H1 (cell line): ENCODE results near the gene CAMTA1. TPM values are rescaled to one million over a fixed set of nuclear protein-coding genes. Genes with fewer than 3 reads are reported as not detected.

Experiments used
- CTCF ChIA-PET: fragments of 300-600 bp; sonication (Branson Sonifier 250); formaldehyde crosslinking; loops from one replicate; lab custom pipeline; 2021; ENCODE audit not compliant: partially characterized antibody; lab: Charles Lee
- POLR2A ChIA-PET: fragments of 300-600 bp; sonication (Branson Sonifier 250); formaldehyde crosslinking; loops from one replicate; lab custom pipeline; 2021; ENCODE audit warnings: inconsistent platforms; ENCODE audit not compliant: partially characterized antibody; lab: Charles Lee
- DNase-seq, 2 experiments: peaks; one replicate each; pipeline versions ENCODE4 v3.0.0 to v3.0.0-alpha.2; 2010 to 2022; ENCODE audit warnings: low spot score in 2 of 2, low read depth in 1 of 2, mixed read lengths in 1 of 2
- FAIRE-seq: peaks from 2 replicates; lab custom pipeline; 2011; peaks lifted over from hg19 to GRCh38; lab: Jason Lieb, UNC
- H2AFZ ChIP-seq: 2 replicates; pipeline ENCODE4 v1.8.1; 2012; ENCODE audit warnings: low read length, inconsistent platforms
- H2AK5ac ChIP-seq: 2 replicates; pipeline ENCODE4 v1.6.1; 2013; ENCODE audit warnings: low read depth, low read length
- H2BK120ac ChIP-seq: replicated peaks from 2 replicates; pipeline ENCODE3; 2013; ENCODE audit warnings: low read depth, low read length, inconsistent platforms
- H2BK12ac ChIP-seq: 2 replicates; pipeline ENCODE4 v1.6.1; 2013; ENCODE audit warnings: low read depth, low read length
- H2BK15ac ChIP-seq: 2 replicates; pipeline ENCODE4 v1.6.1; 2013; ENCODE audit warnings: low read length
- H2BK20ac ChIP-seq: 2 replicates; pipeline ENCODE4 v1.6.1; 2013; ENCODE audit warnings: low read length
- H2BK5ac ChIP-seq: 2 replicates; pipeline ENCODE4 v1.6.1; 2013; ENCODE audit warnings: low read depth, low read length
- H3K14ac ChIP-seq: 2 replicates; pipeline ENCODE4 v1.6.1; 2013; ENCODE audit warnings: inconsistent platforms; ENCODE audit not compliant: insufficient read length
- H3K18ac ChIP-seq: 2 replicates; pipeline ENCODE4 v1.6.1; 2013; ENCODE audit warnings: low read length; ENCODE audit errors: extremely low read depth
- H3K23ac ChIP-seq: 2 replicates; pipeline ENCODE4 v1.6.1; 2013; ENCODE audit warnings: inconsistent platforms; ENCODE audit not compliant: insufficient read length
- H3K23me2 ChIP-seq: 2 replicates; pipeline ENCODE4 v1.6.1; 2013; ENCODE audit warnings: low read depth, low read length
- H3K27ac ChIP-seq: 2 replicates; pipeline ENCODE4 v1.6.1; 2011; ENCODE audit warnings: low read depth, low read length, inconsistent platforms
- H3K27me3 ChIP-seq, 4 experiments: replicated peaks in 1 of 4; 1 replicate in 1 of 4; 2 replicates in 3 of 4; pipeline versions ENCODE4 v1.6.1 to v1.8.1; 2011 to 2013; ENCODE audit warnings: low read length in 3 of 4, mild to moderate bottlenecking in 3 of 4, inconsistent platforms in 2 of 4, mixed read lengths in 2 of 4, moderate library complexity in 1 of 4; ENCODE audit not compliant: control insufficient read depth in 3 of 4, insufficient read depth in 3 of 4; ENCODE audit errors: extremely low read depth in 1 of 4
- H3K36me3 ChIP-seq, 4 experiments: 2 replicates each; pipeline versions ENCODE4 v1.6.1 to v1.8.1; 2011 to 2013; ENCODE audit warnings: mild to moderate bottlenecking in 4 of 4, low read length in 3 of 4, moderate library complexity in 2 of 4, control low read depth in 1 of 4, inconsistent platforms in 1 of 4; ENCODE audit not compliant: insufficient read depth in 4 of 4, control insufficient read depth in 2 of 4
- H3K4ac ChIP-seq: replicated peaks from 2 replicates; pipeline ENCODE3; 2013; ENCODE audit warnings: low read length, low read depth, mixed read lengths, inconsistent platforms; ENCODE audit not compliant: insufficient read length
- H3K4me1 ChIP-seq, 4 experiments: replicated peaks in 1 of 4; 1 replicate in 1 of 4; 2 replicates in 3 of 4; pipeline versions ENCODE4 v1.6.1 to v1.8.1; 2011 to 2013; ENCODE audit warnings: low read length in 3 of 4, inconsistent platforms in 2 of 4, mixed read lengths in 1 of 4; ENCODE audit not compliant: insufficient read depth in 4 of 4, control insufficient read depth in 3 of 4
- H3K4me2 ChIP-seq, 2 experiments: 2 replicates each; pipeline versions ENCODE4 v1.6.1 to v1.8.1; 2011 to 2013; ENCODE audit warnings: low read depth in 2 of 2, low read length in 2 of 2, control low read depth in 1 of 2, inconsistent platforms in 1 of 2, mild to moderate bottlenecking in 1 of 2; ENCODE audit not compliant: insufficient read depth in 1 of 2
- H3K4me3 ChIP-seq, 4 experiments: fragments of 200-600, 300-600 bp in 1 of 4; sonication (generic), shearing (Covaris generic), sonication (Bioruptor Twin) in 1 of 4; 2 replicates each; pipeline versions ENCODE4 v1.5.1 to v1.8.1; 2011 to 2016; ENCODE audit warnings: low read length in 4 of 4, low read depth in 3 of 4, control low read depth in 2 of 4, inconsistent platforms in 2 of 4, mild to moderate bottlenecking in 2 of 4, mixed read lengths in 1 of 4, moderate library complexity in 1 of 4; ENCODE audit not compliant: insufficient read depth in 2 of 4; ENCODE audit errors: extremely low read depth in 1 of 4
- H3K56ac ChIP-seq: replicated peaks from 2 replicates; pipeline ENCODE3; 2013; ENCODE audit warnings: low read depth, mild to moderate bottlenecking, mixed read lengths, low read length, inconsistent platforms; ENCODE audit not compliant: insufficient read length
- H3K79me1 ChIP-seq: 2 replicates; pipeline ENCODE4 v1.6.1; 2013; ENCODE audit warnings: low read depth, low read length, control low read depth
- H3K79me2 ChIP-seq, 2 experiments: 2 replicates each; pipeline versions ENCODE4 v1.6.1 to v1.8.1; 2012 to 2013; ENCODE audit warnings: low read length in 2 of 2, mild to moderate bottlenecking in 2 of 2, inconsistent platforms in 1 of 2; ENCODE audit not compliant: insufficient read depth in 2 of 2, control insufficient read depth in 1 of 2
- H3K9ac ChIP-seq, 4 experiments: replicated peaks in 1 of 4; 1 replicate in 1 of 4; 2 replicates in 3 of 4; pipeline versions ENCODE4 v1.6.1 to v1.8.1; 2011 to 2013; ENCODE audit warnings: low read depth in 3 of 4, low read length in 3 of 4, control low read depth in 2 of 4, mild to moderate bottlenecking in 2 of 4, moderate library complexity in 2 of 4, inconsistent platforms in 1 of 4; ENCODE audit errors: extremely low read depth in 1 of 4
- H3K9me3 ChIP-seq, 2 experiments: 2 replicates each; pipeline versions ENCODE4 v1.6.1 to v1.8.1; 2012 to 2013; ENCODE audit warnings: mild to moderate bottlenecking in 2 of 2, moderate library complexity in 2 of 2, control low read depth in 1 of 2, inconsistent platforms in 1 of 2, low read depth in 1 of 2, low read length in 1 of 2, mixed read lengths in 1 of 2; ENCODE audit not compliant: insufficient read depth in 2 of 2
- H4K20me1 ChIP-seq, 2 experiments: replicated peaks in 1 of 2; 2 replicates each; pipeline versions ENCODE3 to v1.8.1; 2011 to 2013; ENCODE audit warnings: inconsistent platforms in 2 of 2, low read length in 2 of 2, mild to moderate bottlenecking in 1 of 2; ENCODE audit not compliant: insufficient read depth in 2 of 2, control insufficient read depth in 1 of 2
- H4K5ac ChIP-seq: 2 replicates; pipeline ENCODE4 v1.6.1; 2013; ENCODE audit warnings: low read length, low read depth, mixed read lengths, inconsistent platforms; ENCODE audit not compliant: insufficient read length
- H4K8ac ChIP-seq: 2 replicates; pipeline ENCODE4 v1.8.0; 2013; ENCODE audit warnings: mild to moderate bottlenecking, moderate library complexity, low read length, inconsistent platforms; ENCODE audit not compliant: insufficient read depth; ENCODE audit errors: extremely low read depth
- H4K91ac ChIP-seq: replicated peaks from 2 replicates; pipeline ENCODE3; 2013; ENCODE audit warnings: low read length, mixed read lengths, inconsistent platforms; ENCODE audit not compliant: insufficient read length
- ASH2L ChIP-seq: fragments of 200-600, 300-600 bp; sonication (generic); IDR thresholded peaks from one replicate; pipeline ENCODE4 v1.7.1; 2017; ENCODE audit warnings: low read length
- CBX5 ChIP-seq: fragments of 300-800, 300-1000 bp; sonication (generic); IDR thresholded peaks from 2 replicates; pipeline ENCODE4 v1.7.1; 2016; ENCODE audit warnings: antibody characterized with exemption, low read length, low read depth
- KDM1A ChIP-seq: fragments of 200-600, 300-600 bp; sonication (generic); IDR thresholded peaks from 2 replicates; pipeline ENCODE4 v1.7.1; 2016; ENCODE audit warnings: mild to moderate bottlenecking, low read length, borderline replicate concordance
- KDM5A ChIP-seq: fragments of 200-600 bp; IDR thresholded peaks from 2 replicates; pipeline ENCODE4 v1.7.1; 2012; ENCODE audit warnings: mild to moderate bottlenecking, low read length, inconsistent platforms, mixed read lengths
- POU5F1 ChIP-seq: IDR thresholded peaks from 2 replicates; pipeline ENCODE4 v1.6.1; 2011; ENCODE audit warnings: low read depth, mild to moderate bottlenecking, low read length, moderate library complexity
- RXRA ChIP-seq: IDR thresholded peaks from 2 replicates; pipeline ENCODE4 v1.6.1; 2011; ENCODE audit warnings: low read depth, mild to moderate bottlenecking, low read length, moderate library complexity; ENCODE audit not compliant: insufficient read depth
- SIRT6 ChIP-seq: IDR thresholded peaks from one replicate; pipeline ENCODE4 v1.7.1; 2012; ENCODE audit warnings: low read length, inconsistent platforms
- TCF12 ChIP-seq: IDR thresholded peaks from 2 replicates; pipeline ENCODE4 v1.6.1; 2011; ENCODE audit warnings: low read depth, mild to moderate bottlenecking, low read length
- ZNF274 ChIP-seq: IDR thresholded peaks from 2 replicates; pipeline ENCODE4 v1.7.0; 2012; ENCODE audit warnings: low read length, borderline replicate concordance; ENCODE audit errors: extremely low read depth
- WGBS, 2 experiments: shearing (Covaris generic) in 1 of 2; methylation state at CpG; one replicate each; pipeline versions ENCODE4 v1.1.6 to v1.1.7; 2013 to 2015; ENCODE audit warnings: low lambda C conversion rate in 2 of 2, mixed read lengths in 2 of 2, inconsistent platforms in 1 of 2, low coverage in 1 of 2, missing lambda C conversion rate in 1 of 2; ENCODE audit not compliant: insufficient replicate concordance in 2 of 2, insufficient coverage in 1 of 2, insufficient read length in 1 of 2; ENCODE audit errors: extremely low coverage in 1 of 2, missing lambda C conversion rate in 1 of 2; 5-methylcytosine and 5-hydroxymethylcytosine counted together
- polyA plus RNA-seq, 7 experiments: library from polyadenylated mRNA; depleted of rRNA in 3 of 7; stranded (reverse) in 5 of 7; unstranded in 2 of 7; fragments of >200 nt in 5 of 7; fragments of 200-250 nt in 2 of 7; gene quantifications; 1 replicate in 5 of 7; 2 replicates in 1 of 7; 4 replicates in 1 of 7; pipeline versions ENCODE4 v1.2.1 to v1.2.3, GENCODE V29; 2011 to 2013; ENCODE audit warnings: missing spikeins in 2 of 7, mixed read lengths in 2 of 7
- total RNA-seq: library from RNA; stranded (reverse); fragmentation: NEBNext Ultra II Directional; extraction: Animal tissue kit (Norgen Biotek cat#: 25700); gene quantifications from 2 replicates; pipeline ENCODE4 v1.2.1, GENCODE V29; 2021
- TF ChIP-seq, protein P1 (sequence below), 3 experiments: IDR thresholded peaks; 1 replicate in 2 of 3; 2 replicates in 1 of 3; pipeline versions ENCODE4 v1.5.1 to v1.6.1; 2011; ENCODE audit warnings: low read length in 3 of 3, mild to moderate bottlenecking in 3 of 3, inconsistent platforms in 2 of 3, low read depth in 1 of 3, moderate library complexity in 1 of 3; ENCODE audit not compliant: insufficient read depth in 1 of 3; ENCODE audit errors: control extremely low read depth in 1 of 3

The CAMTA1 gene
- total and polyA plus RNA-seq, 2 of the 8 experiments (the other 6 are each of a cell fraction or from before 2014, with no cell fraction given) = 65.0 to 119 TPM

GRCh38 chr1:7781923-7782495, 996.8 kb downstream of the CAMTA1 start:
- Histone ChIP-seq H3K9me3 (peaks cover 0 to 6% of the 10 kb centered on the region in 2 experiments; a peak in 1 of 4 replicates), H2BK15ac (no peak overlapping the region), H4K5ac (no peak overlapping the region), H3K79me2 (no peaks in the 10 kb centered on the region), H3K23ac (no peak overlapping the region), H3K27me3 (peaks cover 0 to 8% (median 7%) of the 10 kb centered on the region in 4 experiments; a peak in 5 of 7 replicates), H3K23me2 (peaks cover 2% of the 10 kb centered on the region; the same call in 1 of the 2 replicates), H3K4me3 (no peak overlapping the region), H2AFZ (no peak overlapping the region), H4K8ac (no peak overlapping the region), H2AK5ac (no peak overlapping the region), H3K14ac (no peak overlapping the region), H3K4me2 (no peak overlapping the region; a peak in 1 of 4 replicates), H4K91ac (no peak overlapping the region), H3K4me1 (peaks cover 0 to 6% (median 0%) of the 10 kb centered on the region in 4 experiments; a peak in 2 of 7 replicates), H2BK5ac (no peak overlapping the region), H3K27ac (no peak overlapping the region), H2BK120ac (no peak overlapping the region), H3K79me1 (no peaks in the 10 kb centered on the region; the same call in 1 of the 2 replicates), H2BK20ac (no peak overlapping the region), H3K18ac (no peak overlapping the region), H3K4ac (no peak overlapping the region), H3K56ac (no peak overlapping the region), H2BK12ac (no peak overlapping the region), H3K9ac (no peak overlapping the region), H4K20me1 (peaks cover 0 to 2% of the 10 kb centered on the region in 2 experiments), H3K36me3 (peaks cover 4 to 50% (median 28%) of the 10 kb centered on the region in 4 experiments; a peak in 7 of 8 replicates)
- TF ChIP-seq POU5F1 (no peak), KDM1A (no peak), KDM5A (no peak), RXRA (no peak), TCF12 (no peak), CBX5 (no peak), ZNF274 (no peak), SIRT6 (no peak), ASH2L (no peak)
- TF ChIP-seq, protein P1, sequence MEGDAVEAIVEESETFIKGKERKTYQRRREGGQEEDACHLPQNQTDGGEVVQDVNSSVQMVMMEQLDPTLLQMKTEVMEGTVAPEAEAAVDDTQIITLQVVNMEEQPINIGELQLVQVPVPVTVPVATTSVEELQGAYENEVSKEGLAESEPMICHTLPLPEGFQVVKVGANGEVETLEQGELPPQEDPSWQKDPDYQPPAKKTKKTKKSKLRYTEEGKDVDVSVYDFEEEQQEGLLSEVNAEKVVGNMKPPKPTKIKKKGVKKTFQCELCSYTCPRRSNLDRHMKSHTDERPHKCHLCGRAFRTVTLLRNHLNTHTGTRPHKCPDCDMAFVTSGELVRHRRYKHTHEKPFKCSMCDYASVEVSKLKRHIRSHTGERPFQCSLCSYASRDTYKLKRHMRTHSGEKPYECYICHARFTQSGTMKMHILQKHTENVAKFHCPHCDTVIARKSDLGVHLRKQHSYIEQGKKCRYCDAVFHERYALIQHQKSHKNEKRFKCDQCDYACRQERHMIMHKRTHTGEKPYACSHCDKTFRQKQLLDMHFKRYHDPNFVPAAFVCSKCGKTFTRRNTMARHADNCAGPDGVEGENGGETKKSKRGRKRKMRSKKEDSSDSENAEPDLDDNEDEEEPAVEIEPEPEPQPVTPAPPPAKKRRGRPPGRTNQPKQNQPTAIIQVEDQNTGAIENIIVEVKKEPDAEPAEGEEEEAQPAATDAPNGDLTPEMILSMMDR (IDR thresholded peaks at IDR 0.05; ENCODE audit: control extremely low read depth in 1 of 3, insufficient read depth in 1 of 3, low read depth in 1 of 3, low read length in 3 of 3) = no peak
- CTCF ChIA-PET = interaction anchor here (1.8 kb wide), 1 partner anchor 113 kb away, joined by 7 read pairs; no protein-coding TSS in a partner anchor
- DNase-seq (no peak), FAIRE-seq (no peak)
- WGBS, 2 experiments = 89% methylated on average over 16 of the region's 16 CpGs; no CpG with 5 or more reads in 1 of the 2 experiments
- POLR2A ChIA-PET = interaction anchor here (0.9 to 1.7 kb wide), 3 partner anchors 8 to 589 kb away, joined by 3 to 8 read pairs (median 3); partner anchors contain the start of gene VAMP3
